Astrocyte (in vitro differentiated cells and primary cell): ENCODE data around the gene AP3S1. TPM values are rescaled to one million over a fixed set of nuclear protein-coding genes. Genes with fewer than 3 reads are reported as not detected.

Experiments used
- DNase-seq: peaks from one replicate; pipeline ENCODE4 v3.0.0-alpha.2; 2010; ENCODE audit warnings: low read depth
- FAIRE-seq: peaks from 2 replicates; lab custom pipeline; 2011; peaks lifted over from hg19 to GRCh38; lab: Jason Lieb, UNC
- H2AFZ ChIP-seq: 2 replicates; pipeline ENCODE4 v1.6.0; 2012; ENCODE audit warnings: low read depth, low read length, inconsistent platforms
- H3K27ac ChIP-seq: 2 replicates; pipeline ENCODE4 v1.5.1; 2011; ENCODE audit warnings: low read depth, low read length, inconsistent platforms
- H3K27me3 ChIP-seq: 2 replicates; pipeline ENCODE4 v1.6.0; 2011; ENCODE audit warnings: low read length, inconsistent platforms; ENCODE audit not compliant: insufficient read depth
- H3K36me3 ChIP-seq: 2 replicates; pipeline ENCODE4 v1.5.1; 2011; ENCODE audit warnings: low read length, inconsistent platforms; ENCODE audit not compliant: insufficient read depth
- H3K4me1 ChIP-seq: 2 replicates; pipeline ENCODE4 v1.5.1; 2011; ENCODE audit warnings: low read length, inconsistent platforms; ENCODE audit not compliant: insufficient read depth
- H3K4me2 ChIP-seq: 2 replicates; pipeline ENCODE4 v1.6.0; 2012; ENCODE audit warnings: low read length, inconsistent platforms
- H3K4me3 ChIP-seq: 2 replicates; pipeline ENCODE4 v1.5.1; 2011; ENCODE audit warnings: low read depth, mild to moderate bottlenecking, low read length, inconsistent platforms; ENCODE audit not compliant: insufficient read depth
- H3K79me2 ChIP-seq: 2 replicates; pipeline ENCODE4 v1.6.0; 2012; ENCODE audit warnings: mild to moderate bottlenecking, low read length, inconsistent platforms; ENCODE audit not compliant: insufficient read depth
- H3K9ac ChIP-seq: 2 replicates; pipeline ENCODE4 v1.6.0; 2012; ENCODE audit warnings: mild to moderate bottlenecking, low read length, inconsistent platforms
- H3K9me3 ChIP-seq: 2 replicates; pipeline ENCODE4 v1.5.1; 2012; ENCODE audit warnings: low read depth, mild to moderate bottlenecking, low read length, inconsistent platforms; ENCODE audit not compliant: insufficient read depth
- H4K20me1 ChIP-seq: 2 replicates; pipeline ENCODE4 v1.6.0; 2012; ENCODE audit warnings: low read length, inconsistent platforms; ENCODE audit not compliant: insufficient read depth
- H3K27ac Mint-ChIP-seq: one replicate; pipeline ENCODE4 v1.8.0; 2021; ENCODE audit warnings: mild to moderate bottlenecking, mixed read lengths; ENCODE audit not compliant: unreplicated experiment
- H3K27me3 Mint-ChIP-seq: one replicate; pipeline ENCODE4 v1.8.0; 2021; ENCODE audit warnings: low read depth, mixed read lengths; ENCODE audit not compliant: unreplicated experiment
- H3K36me3 Mint-ChIP-seq: one replicate; pipeline ENCODE4 v1.8.0; 2021; ENCODE audit warnings: low read depth, mixed read lengths; ENCODE audit not compliant: unreplicated experiment
- H3K4me1 Mint-ChIP-seq: one replicate; pipeline ENCODE4 v1.8.0; 2021; ENCODE audit warnings: low read depth, mixed read lengths; ENCODE audit not compliant: unreplicated experiment
- H3K4me3 Mint-ChIP-seq: one replicate; pipeline ENCODE4 v1.8.0; 2021; ENCODE audit warnings: mild to moderate bottlenecking, moderate library complexity, mixed read lengths; ENCODE audit not compliant: unreplicated experiment
- H3K9me3 Mint-ChIP-seq: one replicate; pipeline ENCODE4 v1.8.0; 2021; ENCODE audit warnings: mild to moderate bottlenecking, mixed read lengths; ENCODE audit not compliant: unreplicated experiment
- CTCF ChIP-seq: IDR thresholded peaks from 2 replicates; pipeline ENCODE4 v1.5.1; 2011; ENCODE audit warnings: low read depth, mild to moderate bottlenecking, inconsistent platforms, low read length, moderate library complexity; ENCODE audit not compliant: insufficient read depth
- EZH2 ChIP-seq: IDR thresholded peaks from 2 replicates; pipeline ENCODE4 v1.6.1; 2012; ENCODE audit warnings: mild to moderate bottlenecking, low read length, inconsistent platforms; ENCODE audit not compliant: insufficient read depth
- total RNA-seq: library from RNA; stranded (reverse); gene quantifications from 2 replicates; pipeline ENCODE4 v1.2.1, GENCODE V29; 2021

Gene AP3S1
- total RNA-seq, 1 donor from 2014 or later = 108 TPM

DNA sequence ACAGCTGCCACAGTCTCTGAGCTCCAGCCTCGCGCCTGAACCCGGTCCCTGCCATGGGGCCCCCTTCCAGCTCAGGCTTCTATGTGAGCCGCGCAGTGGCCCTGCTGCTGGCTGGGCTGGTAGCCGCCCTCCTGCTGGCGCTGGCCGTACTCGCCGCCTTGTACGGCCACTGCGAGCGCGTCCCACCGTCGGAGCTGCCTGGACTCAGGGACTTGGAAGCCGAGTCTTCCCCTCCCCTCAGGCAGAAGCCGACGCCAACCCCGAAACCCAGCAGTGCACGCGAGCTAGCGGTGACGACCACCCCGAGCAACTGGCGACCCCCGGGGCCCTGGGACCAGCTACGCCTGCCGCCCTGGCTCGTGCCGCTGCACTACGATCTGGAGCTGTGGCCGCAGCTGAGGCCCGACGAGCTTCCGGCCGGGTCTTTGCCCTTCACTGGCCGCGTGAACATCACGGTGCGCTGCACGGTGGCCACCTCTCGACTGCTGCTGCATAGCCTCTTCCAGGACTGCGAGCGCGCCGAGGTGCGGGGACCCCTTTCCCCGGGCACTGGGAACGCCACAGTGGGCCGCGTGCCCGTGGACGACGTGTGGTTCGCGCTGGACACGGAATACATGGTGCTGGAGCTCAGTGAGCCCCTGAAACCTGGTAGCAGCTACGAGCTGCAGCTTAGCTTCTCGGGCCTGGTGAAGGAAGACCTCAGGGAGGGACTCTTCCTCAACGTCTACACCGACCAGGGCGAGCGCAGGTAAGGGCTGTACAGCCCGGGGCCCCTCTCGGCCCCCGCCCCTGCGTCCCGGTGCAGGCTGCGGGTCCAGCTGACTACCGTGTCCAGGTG is 121.0 kb downstream of the AP3S1 start:
- peak overlapping the region; percentile 90 for H3K4me2 ChIP-seq
- Mint-ChIP-seq H3K9me3 (no peaks in the 10 kb centered on the region), H3K36me3 (no peaks in the 10 kb centered on the region), H3K4me1 (no peaks in the 10 kb centered on the region), H3K27me3 (peaks cover 30% of the 10 kb centered on the region), H3K4me3 (no peak overlapping the region), H3K27ac (no peak overlapping the region)
- H3K79me2 ChIP-seq = no peaks in the 10 kb centered on the region
- peak; percentile 20 for DNase-seq
- no peak for FAIRE-seq
- no peaks in the 10 kb centered on the region for H3K9me3 ChIP-seq
- H3K27me3 ChIP-seq = peaks cover 36% of the 10 kb centered on the region
- H3K36me3 ChIP-seq = no peaks in the 10 kb centered on the region
- peak overlapping the region; percentile 57 for H3K4me3 ChIP-seq
- no peaks in the 10 kb centered on the region for H4K20me1 ChIP-seq
- H3K4me1 ChIP-seq = peaks cover 14% of the 10 kb centered on the region
- peak overlapping the region; percentile 39 for H3K9ac ChIP-seq
- H2AFZ ChIP-seq = peak overlapping the region; percentile 85
- TF ChIP-seq CTCF (no peak), EZH2 (peak; percentile 86)
- H3K27ac ChIP-seq = no peak overlapping the region

DNA sequence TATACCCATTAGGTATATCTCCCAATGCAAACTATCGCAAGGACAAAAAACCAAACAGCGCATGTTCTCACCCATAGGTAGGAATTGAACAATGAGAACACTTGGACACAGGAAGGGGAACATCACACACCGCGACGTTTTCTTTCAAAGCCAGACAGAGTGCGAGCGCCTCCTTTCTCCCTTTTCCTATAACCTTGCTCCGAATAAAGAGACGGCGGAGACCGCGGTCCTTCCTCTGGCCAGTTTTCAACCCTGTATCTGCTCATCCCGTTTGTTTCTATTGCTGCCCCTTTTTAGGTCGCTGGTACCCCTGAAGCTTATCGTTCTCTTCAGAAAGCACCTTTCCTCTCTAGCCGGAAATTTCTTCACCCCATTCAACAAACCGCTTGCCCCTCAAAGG is 121.8 kb downstream of the AP3S1 start:
- H3K27me3 Mint-ChIP-seq = peaks cover 30% of the 10 kb centered on the region

More for the DNA sequence above, 121.8 kb downstream of the AP3S1 start:
- Mint-ChIP-seq H3K9me3 (no peaks in the 10 kb centered on the region), H3K36me3 (no peaks in the 10 kb centered on the region), H3K4me3 (no peak overlapping the region), H3K4me1 (no peaks in the 10 kb centered on the region), H3K27ac (no peak overlapping the region)
- H4K20me1 ChIP-seq = no peaks in the 10 kb centered on the region
- H3K79me2 ChIP-seq = no peaks in the 10 kb centered on the region
- H3K27ac ChIP-seq = no peak overlapping the region
- peak overlapping the region; percentile 22 for H3K4me2 ChIP-seq
- H2AFZ ChIP-seq = no peak overlapping the region
- DNase-seq (no peak), FAIRE-seq (no peak)
- no peak for TF ChIP-seq CTCF
- no peak for TF ChIP-seq EZH2
- H3K27me3 ChIP-seq = peaks cover 36% of the 10 kb centered on the region
- H3K9me3 ChIP-seq = no peaks in the 10 kb centered on the region
- H3K4me3 ChIP-seq = no peak overlapping the region
- H3K36me3 ChIP-seq = no peaks in the 10 kb centered on the region
- H3K9ac ChIP-seq = no peak overlapping the region
- H3K4me1 ChIP-seq = peaks cover 14% of the 10 kb centered on the region

Other genes starting within 250 kb of the AP3S1 start
- gene TICAM2, start 239.5 kb upstream of the AP3S1 start, total RNA-seq = 6.7 and 6.8 TPM in 2 replicates
- 163 and 173 TPM in 2 replicates for gene TMED7, start 215.9 kb upstream of the AP3S1 start, total RNA-seq
- gene CDO1, start 25.3 kb upstream of the AP3S1 start, total RNA-seq = 3.9 and 6.1 TPM in 2 replicates
- gene ATG12, start 370 bp upstream of the AP3S1 start, total RNA-seq = 58.3 and 66.3 TPM in 2 replicates
- gene LVRN, start 120.5 kb downstream of the AP3S1 start, total RNA-seq = 0.58 and 0.64 TPM in 2 replicates
- gene ARL14EPL, start 190.5 kb downstream of the AP3S1 start, total RNA-seq = not detected in 2 replicates
- 18.1 and 18.4 TPM in 2 replicates for gene COMMD10, start 243.1 kb downstream of the AP3S1 start, total RNA-seq